OCI-LY7 (cell line): ENCODE data around the gene SPOCK1. TPM values are rescaled to one million over a fixed set of nuclear protein-coding genes. Genes with fewer than 3 reads are reported as not detected.

Experiments used
- BruUV-seq: library from RNA; stranded (reverse); fragments of 400-500 nt; replicated peaks from 2 replicates; lab custom pipeline; 2021; lab: Mats Ljungman, UMichigan
- CTCF ChIA-PET: fragments of 300-600 bp; sonication (Branson Sonifier 250); formaldehyde crosslinking; loops from one replicate; lab custom pipeline; 2022; ENCODE audit warnings: antibody characterized with exemption; ENCODE audit not compliant: unreplicated experiment; lab: Charles Lee
- POLR2A ChIA-PET: fragments of 300-600 bp; sonication (Branson Sonifier 250); formaldehyde crosslinking; loops from one replicate; lab custom pipeline; 2022; ENCODE audit warnings: antibody characterized with exemption; lab: Charles Lee
- DNase-seq: peaks from one replicate; pipeline ENCODE4 v3.0.0-alpha.2; 2015; ENCODE audit warnings: low spot score
- H2AFZ ChIP-seq: fragments of 200-600 bp; sonication (generic), shearing (Covaris generic); 2 replicates; pipeline ENCODE4 v1.6.1; 2014; ENCODE audit warnings: mild to moderate bottlenecking, antibody characterized with exemption, low read length, moderate library complexity
- H3K27ac ChIP-seq: fragments of 200-600 bp; sonication (generic); 2 replicates; pipeline ENCODE4 v1.5.1; 2014; ENCODE audit warnings: mixed run types, low read depth, mild to moderate bottlenecking, moderate library complexity, low read length, inconsistent platforms; ENCODE audit not compliant: poor library complexity, severe bottlenecking
- H3K36me3 ChIP-seq: fragments of 200-600 bp; sonication (generic); 2 replicates; pipeline ENCODE4 v1.6.1; 2014; ENCODE audit warnings: mild to moderate bottlenecking, antibody characterized with exemption, low read length, moderate library complexity, mixed read lengths; ENCODE audit not compliant: insufficient read depth
- H3K4me1 ChIP-seq: fragments of 200-600 bp; sonication (generic); 2 replicates; pipeline ENCODE4 v1.5.1; 2014; ENCODE audit warnings: mild to moderate bottlenecking, low read length; ENCODE audit not compliant: insufficient read depth, poor library complexity, severe bottlenecking
- H3K4me2 ChIP-seq: fragments of 200-600 bp; sonication (generic); 2 replicates; pipeline ENCODE4 v1.6.1; 2014; ENCODE audit warnings: mild to moderate bottlenecking, low read length
- H3K4me3 ChIP-seq: fragments of 200-600 bp; sonication (generic); 2 replicates; pipeline ENCODE4 v1.5.1; 2014; ENCODE audit warnings: mild to moderate bottlenecking, low read depth, low read length; ENCODE audit not compliant: poor library complexity, severe bottlenecking
- H3K79me2 ChIP-seq: fragments of 200-600 bp; sonication (generic); 2 replicates; pipeline ENCODE4 v1.6.1; 2016; ENCODE audit warnings: low read depth, mild to moderate bottlenecking, low read length, moderate library complexity, mixed read lengths; ENCODE audit not compliant: insufficient read depth
- H3K9me2 ChIP-seq: fragments of 200-600 bp; sonication (generic); 2 replicates; pipeline ENCODE4 v1.6.1; 2016; ENCODE audit warnings: mild to moderate bottlenecking, low read length, mixed read lengths; ENCODE audit not compliant: insufficient read depth
- H3K9me3 ChIP-seq: fragments of 200-600 bp; sonication (generic); 2 replicates; pipeline ENCODE4 v1.6.1; 2014; ENCODE audit warnings: mild to moderate bottlenecking, mixed run types, low read length, mixed read lengths
- H4K20me1 ChIP-seq: fragments of 200-600 bp; sonication (generic); 2 replicates; pipeline ENCODE4 v1.6.1; 2014; ENCODE audit warnings: mild to moderate bottlenecking, antibody characterized with exemption, low read length, moderate library complexity, mixed read lengths; ENCODE audit not compliant: insufficient read depth
- CTCF ChIP-seq: fragments of 200-600 bp; sonication (generic); conservative IDR thresholded peaks from 2 replicates; pipeline ENCODE4 v1.5.1; 2014; ENCODE audit warnings: mild to moderate bottlenecking, antibody characterized with exemption, low read length, moderate library complexity, mixed read lengths
- EZH2phosphoT487 ChIP-seq: fragments of 200-600 bp; sonication (generic); IDR thresholded peaks from 2 replicates; pipeline ENCODE4 v1.6.1; 2018; ENCODE audit warnings: low read depth, borderline replicate concordance, mild to moderate bottlenecking, mixed run types, antibody characterized with exemption, low read length, moderate library complexity, mixed read lengths
- intact Hi-C: fragments of 100-400 bp; cut with micrococcal nuclease; formaldehyde crosslinking; loops from one replicate; pipeline ENCODE4 v1.10.0; 2022; ENCODE audit not compliant: unreplicated experiment
- total RNA-seq, 2 experiments: library from RNA; depleted of rRNA in 1 of 2; stranded (reverse); fragments of >200 nt in 1 of 2; shearing (Covaris generic) in 1 of 2; gene quantifications; 2 replicates each; pipeline ENCODE4 v1.2.3, GENCODE V29; 2014 to 2022

The SPOCK1 gene
- total RNA-seq, 2 experiments from 2014 or later, result 0.29 to 1.5 TPM

GRCh38 chr5:137236849-137237507 lies 262.1 kb downstream of the SPOCK1 start:
- Histone ChIP-seq H4K20me1 (no peaks in the 10 kb centered on the region), H3K4me3 (no peak overlapping the region), H3K36me3 (no peaks in the 10 kb centered on the region), H3K4me1 (no peaks in the 10 kb centered on the region), H3K9me3 (no peaks in the 10 kb centered on the region), H3K27ac (no peak overlapping the region), H3K79me2 (no peaks in the 10 kb centered on the region), H2AFZ (no peak overlapping the region), H3K4me2 (no peak overlapping the region), H3K9me2 (no peaks in the 10 kb centered on the region)
- intact Hi-C loops, result no loop called here
- ChIA-PET POLR2A (interaction anchor here (0.5 kb wide), 1 partner anchor 591 kb away, joined by 3 read pairs; no protein-coding TSS in a partner anchor), CTCF (interaction anchor here (1.0 kb wide), 1 partner anchor 215 kb away, joined by 3 read pairs; no protein-coding TSS in a partner anchor)
- no peak for TF ChIP-seq EZH2phosphoT487
- DNase-seq, result no peak
- BruUV-seq, result no TSS peak

DNA sequence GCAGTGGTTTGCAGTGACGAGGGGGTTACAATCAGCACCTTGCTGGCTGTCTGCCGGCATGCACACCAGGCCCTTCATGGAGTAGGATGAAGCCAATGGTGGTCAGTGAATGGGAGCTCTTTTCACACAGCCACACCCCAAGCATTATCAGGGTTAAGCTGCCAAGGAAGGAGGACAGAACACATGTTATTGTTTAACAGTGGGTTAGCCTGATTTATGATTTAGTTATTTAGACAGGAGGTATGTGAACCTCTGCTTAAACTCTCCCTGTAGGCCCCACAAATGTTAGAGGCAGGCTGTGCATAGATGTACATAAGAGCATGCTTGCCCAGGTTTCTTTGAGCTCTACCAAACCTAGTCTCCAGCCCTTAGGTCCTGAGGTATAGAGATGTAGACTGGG lies 262.9 kb downstream of the SPOCK1 start:
- Histone ChIP-seq H3K36me3 (no peaks in the 10 kb centered on the region), H4K20me1 (no peaks in the 10 kb centered on the region), H3K4me2 (no peak overlapping the region), H3K9me2 (no peaks in the 10 kb centered on the region), H3K79me2 (no peaks in the 10 kb centered on the region), H3K4me3 (no peak overlapping the region), H3K9me3 (no peaks in the 10 kb centered on the region), H2AFZ (no peak overlapping the region), H3K4me1 (no peaks in the 10 kb centered on the region), H3K27ac (no peak overlapping the region)
- intact Hi-C loops, result no loop called here
- no peak for TF ChIP-seq EZH2phosphoT487
- TF ChIP-seq CTCF, result no peak
- BruUV-seq, result no TSS peak
- ChIA-PET POLR2A (no interaction called here), CTCF (interaction anchor here (1.0 kb wide), 1 partner anchor 214 kb away, joined by 3 read pairs; no protein-coding TSS in a partner anchor)
- DNase-seq, result no peak

- no TSS peak for BruUV-seq
- intact Hi-C loops, result no loop called here
- Histone ChIP-seq H3K79me2 (no peaks in the 10 kb centered on the region), H3K36me3 (no peaks in the 10 kb centered on the region), H3K9me3 (no peaks in the 10 kb centered on the region), H3K27ac (no peak overlapping the region), H3K4me1 (no peaks in the 10 kb centered on the region), H3K4me3 (no peak overlapping the region), H3K9me2 (no peaks in the 10 kb centered on the region), H4K20me1 (no peaks in the 10 kb centered on the region), H3K4me2 (no peak overlapping the region), H2AFZ (no peak overlapping the region)
- ChIA-PET POLR2A (no interaction called here), CTCF (no interaction called here)
- DNase-seq, result no peak
- TF ChIP-seq EZH2phosphoT487, result no peak
- TF ChIP-seq CTCF, result no peak
Measured at GRCh38 chr5:137234973-137235943, 263.9 kb downstream of the SPOCK1 start.
